ENCODE data around the gene DHX30.
A peak's percentile ranks its signal among the peaks of the same experiment; 100 is the strongest.

DNA sequence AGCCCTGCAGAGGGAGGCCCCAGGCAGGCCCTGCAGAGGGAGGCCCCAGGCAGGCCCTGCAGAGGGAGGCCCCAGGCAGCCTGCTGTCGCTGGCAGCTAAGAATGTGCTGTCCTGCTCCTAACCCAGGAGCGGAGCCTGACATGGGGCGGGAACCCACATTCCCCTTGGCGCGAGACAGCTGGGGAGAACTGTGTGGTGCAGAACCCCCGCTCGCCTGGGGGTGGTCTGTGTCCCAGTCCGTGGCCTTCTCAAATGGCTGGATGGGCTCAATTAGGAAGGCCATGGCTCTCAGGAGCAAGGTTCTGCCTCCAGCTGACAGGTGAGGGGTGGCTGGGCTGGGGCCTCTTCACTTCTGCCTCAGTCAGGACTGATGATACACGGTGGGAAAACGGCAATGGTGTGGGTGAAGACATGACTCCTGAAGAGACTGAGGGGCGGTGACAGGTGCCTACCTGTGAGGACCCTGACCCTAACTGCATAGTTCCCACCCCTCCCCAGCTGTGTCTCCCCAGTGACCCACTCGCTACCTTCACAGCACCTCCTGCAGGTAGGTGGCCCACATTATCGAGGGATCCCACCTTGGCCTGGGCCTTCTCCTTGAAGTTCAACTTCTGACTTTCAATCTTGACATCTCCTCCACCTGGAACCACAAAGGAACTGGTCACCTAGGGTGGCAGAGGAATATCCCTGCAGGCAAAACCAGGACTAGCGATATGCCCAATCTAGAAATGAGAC, 52.0 kb downstream of the DHX30 start:
- TF ChIP-seq SMARCA5 (IDR thresholded peaks at IDR 0.05) (no peak), LARP7 (IDR thresholded peaks at IDR 0.05) (no peak), ZNF324 (CRISPR knock-in tag; IDR thresholded peaks at IDR 0.05) (no peak), CBX2 (IDR thresholded peaks at IDR 0.05; ENCODE audit: insufficient read depth, low read length, poor library complexity, severe bottlenecking) (no peak), ZNF561 (CRISPR knock-in tag; conservative IDR thresholded peaks at IDR 0.05) (no peak), ZNF124 (CRISPR knock-in tag; IDR thresholded peaks at IDR 0.05) (no peak), POLR2A (conservative IDR thresholded peaks at IDR 0.05) (no peak), NFIC (IDR thresholded peaks at IDR 0.05) (no peak), POLR2AphosphoS5 (IDR thresholded peaks at IDR 0.05; ENCODE audit: control insufficient read depth, insufficient read depth, low read depth, low read length) (no peak), MYC (IDR thresholded peaks at IDR 0.05; ENCODE audit: low read depth, low read length) (no peak), MYC (CRISPR knock-in tag; IDR thresholded peaks at IDR 0.05; ENCODE audit: borderline replicate concordance, low read depth) (no peak)
- TF ChIP-seq, protein P1, sequence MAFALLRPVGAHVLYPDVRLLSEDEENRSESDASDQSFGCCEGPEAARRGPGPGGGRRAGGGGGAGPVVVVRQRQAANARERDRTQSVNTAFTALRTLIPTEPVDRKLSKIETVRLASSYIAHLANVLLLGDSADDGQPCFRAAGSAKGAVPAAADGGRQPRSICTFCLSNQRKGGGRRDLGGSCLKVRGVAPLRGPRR (CRISPR knock-in tag; IDR thresholded peaks at IDR 0.05), result no peak
- TF ChIP-seq, protein P2, sequence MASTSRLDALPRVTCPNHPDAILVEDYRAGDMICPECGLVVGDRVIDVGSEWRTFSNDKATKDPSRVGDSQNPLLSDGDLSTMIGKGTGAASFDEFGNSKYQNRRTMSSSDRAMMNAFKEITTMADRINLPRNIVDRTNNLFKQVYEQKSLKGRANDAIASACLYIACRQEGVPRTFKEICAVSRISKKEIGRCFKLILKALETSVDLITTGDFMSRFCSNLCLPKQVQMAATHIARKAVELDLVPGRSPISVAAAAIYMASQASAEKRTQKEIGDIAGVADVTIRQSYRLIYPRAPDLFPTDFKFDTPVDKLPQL (IDR thresholded peaks at IDR 0.05; ENCODE audit: extremely low read depth, insufficient read length), result no peak
- TF ChIP-seq, protein P3, sequence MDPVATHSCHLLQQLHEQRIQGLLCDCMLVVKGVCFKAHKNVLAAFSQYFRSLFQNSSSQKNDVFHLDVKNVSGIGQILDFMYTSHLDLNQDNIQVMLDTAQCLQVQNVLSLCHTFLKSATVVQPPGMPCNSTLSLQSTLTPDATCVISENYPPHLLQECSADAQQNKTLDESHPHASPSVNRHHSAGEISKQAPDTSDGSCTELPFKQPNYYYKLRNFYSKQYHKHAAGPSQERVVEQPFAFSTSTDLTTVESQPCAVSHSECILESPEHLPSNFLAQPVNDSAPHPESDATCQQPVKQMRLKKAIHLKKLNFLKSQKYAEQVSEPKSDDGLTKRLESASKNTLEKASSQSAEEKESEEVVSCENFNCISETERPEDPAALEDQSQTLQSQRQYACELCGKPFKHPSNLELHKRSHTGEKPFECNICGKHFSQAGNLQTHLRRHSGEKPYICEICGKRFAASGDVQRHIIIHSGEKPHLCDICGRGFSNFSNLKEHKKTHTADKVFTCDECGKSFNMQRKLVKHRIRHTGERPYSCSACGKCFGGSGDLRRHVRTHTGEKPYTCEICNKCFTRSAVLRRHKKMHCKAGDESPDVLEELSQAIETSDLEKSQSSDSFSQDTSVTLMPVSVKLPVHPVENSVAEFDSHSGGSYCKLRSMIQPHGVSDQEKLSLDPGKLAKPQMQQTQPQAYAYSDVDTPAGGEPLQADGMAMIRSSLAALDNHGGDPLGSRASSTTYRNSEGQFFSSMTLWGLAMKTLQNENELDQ (CRISPR knock-in tag; IDR thresholded peaks at IDR 0.05; ENCODE audit: borderline replicate concordance), result no peak
- TF ChIP-seq, protein P4, sequence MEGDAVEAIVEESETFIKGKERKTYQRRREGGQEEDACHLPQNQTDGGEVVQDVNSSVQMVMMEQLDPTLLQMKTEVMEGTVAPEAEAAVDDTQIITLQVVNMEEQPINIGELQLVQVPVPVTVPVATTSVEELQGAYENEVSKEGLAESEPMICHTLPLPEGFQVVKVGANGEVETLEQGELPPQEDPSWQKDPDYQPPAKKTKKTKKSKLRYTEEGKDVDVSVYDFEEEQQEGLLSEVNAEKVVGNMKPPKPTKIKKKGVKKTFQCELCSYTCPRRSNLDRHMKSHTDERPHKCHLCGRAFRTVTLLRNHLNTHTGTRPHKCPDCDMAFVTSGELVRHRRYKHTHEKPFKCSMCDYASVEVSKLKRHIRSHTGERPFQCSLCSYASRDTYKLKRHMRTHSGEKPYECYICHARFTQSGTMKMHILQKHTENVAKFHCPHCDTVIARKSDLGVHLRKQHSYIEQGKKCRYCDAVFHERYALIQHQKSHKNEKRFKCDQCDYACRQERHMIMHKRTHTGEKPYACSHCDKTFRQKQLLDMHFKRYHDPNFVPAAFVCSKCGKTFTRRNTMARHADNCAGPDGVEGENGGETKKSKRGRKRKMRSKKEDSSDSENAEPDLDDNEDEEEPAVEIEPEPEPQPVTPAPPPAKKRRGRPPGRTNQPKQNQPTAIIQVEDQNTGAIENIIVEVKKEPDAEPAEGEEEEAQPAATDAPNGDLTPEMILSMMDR (IDR thresholded peaks at IDR 0.05 in 2 of 3, conservative IDR thresholded peaks at IDR 0.05 in 1 of 3; ENCODE audit: insufficient read depth in 2 of 3, low read depth in 1 of 3, low read length in 3 of 3), result 0 out of 6 replicates have a peak, but pooled peaks of 2 of the 3 experiments have one; percentile 8 to 24
